ENCODE data around the gene JMY.

DNA sequence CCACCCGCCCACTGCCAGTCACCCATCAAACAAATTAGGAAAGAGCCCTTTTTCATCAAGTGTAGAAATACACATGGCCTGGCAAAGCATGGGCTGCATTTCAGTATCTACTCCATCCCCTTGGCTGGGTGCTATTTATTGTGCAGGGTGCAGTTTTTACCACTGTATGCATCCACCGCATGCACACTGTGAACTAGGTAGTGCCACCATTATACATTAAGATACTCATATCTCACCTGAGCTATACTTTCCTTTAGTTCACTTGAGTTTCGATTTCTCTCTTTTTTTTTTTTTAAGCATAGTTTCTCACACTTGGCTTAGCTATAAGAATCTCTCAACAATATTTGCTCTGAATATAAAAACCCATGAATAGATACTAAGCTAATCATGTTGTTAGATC lies 49.4 kb downstream of the JMY start:
- TF ChIP-seq, protein P1, sequence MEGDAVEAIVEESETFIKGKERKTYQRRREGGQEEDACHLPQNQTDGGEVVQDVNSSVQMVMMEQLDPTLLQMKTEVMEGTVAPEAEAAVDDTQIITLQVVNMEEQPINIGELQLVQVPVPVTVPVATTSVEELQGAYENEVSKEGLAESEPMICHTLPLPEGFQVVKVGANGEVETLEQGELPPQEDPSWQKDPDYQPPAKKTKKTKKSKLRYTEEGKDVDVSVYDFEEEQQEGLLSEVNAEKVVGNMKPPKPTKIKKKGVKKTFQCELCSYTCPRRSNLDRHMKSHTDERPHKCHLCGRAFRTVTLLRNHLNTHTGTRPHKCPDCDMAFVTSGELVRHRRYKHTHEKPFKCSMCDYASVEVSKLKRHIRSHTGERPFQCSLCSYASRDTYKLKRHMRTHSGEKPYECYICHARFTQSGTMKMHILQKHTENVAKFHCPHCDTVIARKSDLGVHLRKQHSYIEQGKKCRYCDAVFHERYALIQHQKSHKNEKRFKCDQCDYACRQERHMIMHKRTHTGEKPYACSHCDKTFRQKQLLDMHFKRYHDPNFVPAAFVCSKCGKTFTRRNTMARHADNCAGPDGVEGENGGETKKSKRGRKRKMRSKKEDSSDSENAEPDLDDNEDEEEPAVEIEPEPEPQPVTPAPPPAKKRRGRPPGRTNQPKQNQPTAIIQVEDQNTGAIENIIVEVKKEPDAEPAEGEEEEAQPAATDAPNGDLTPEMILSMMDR (IDR thresholded peaks at IDR 0.05) = no peak
- no peak for TF ChIP-seq POLR2A (IDR thresholded peaks at IDR 0.05)

Data from ovary (tissue), 3 donors.